Smooth muscle cell (in vitro differentiated cells): ENCODE results near the gene LBHD2. TPM values are rescaled to one million over a fixed set of nuclear protein-coding genes. Genes with fewer than 3 reads are reported as not detected.
"Not testable (repeated sequence)": the region's sequence is repeated elsewhere in the genome, so short reads cannot be mapped to it uniquely, and the experiment has no call there.

Experiments
- DNase-seq: peaks from one replicate; lab custom pipeline; 2025; ENCODE audit not compliant: unreplicated experiment; lab: John Stamatoyannopoulos, UW
- H2AFZ ChIP-seq: fragments of 200-600 bp; sonication (generic); 2 replicates; pipeline ENCODE4 v1.6.0; 2016; ENCODE audit warnings: antibody characterized with exemption, low read depth, mild to moderate bottlenecking
- H3F3A ChIP-seq: fragments of 200-600 bp; sonication (generic); 2 replicates; pipeline ENCODE4 v1.6.0; 2017; ENCODE audit warnings: antibody characterized with exemption, low read depth
- H3K27ac ChIP-seq: fragments of 200-600 bp; sonication (generic); 2 replicates; pipeline ENCODE4 v1.5.1; 2016; ENCODE audit warnings: low read depth, mild to moderate bottlenecking
- H3K27me3 ChIP-seq: fragments of 200-600 bp; sonication (generic); 2 replicates; pipeline ENCODE4 v1.6.1; 2016; ENCODE audit warnings: low read depth, mild to moderate bottlenecking
- H3K36me3 ChIP-seq: fragments of 200-600 bp; sonication (generic); 2 replicates; pipeline ENCODE4 v1.5.1; 2016; ENCODE audit warnings: low read depth
- H3K4me1 ChIP-seq: fragments of 200-600 bp; sonication (generic); 2 replicates; pipeline ENCODE4 v1.5.1; 2016; ENCODE audit warnings: low read depth
- H3K4me2 ChIP-seq: fragments of 200-600 bp; sonication (generic); 2 replicates; pipeline ENCODE4 v1.6.0; 2016; ENCODE audit warnings: mild to moderate bottlenecking
- H3K4me3 ChIP-seq: fragments of 200-600 bp; sonication (generic); 2 replicates; pipeline ENCODE4 v1.5.1; 2016; ENCODE audit warnings: mild to moderate bottlenecking
- H3K79me2 ChIP-seq: fragments of 200-600 bp; sonication (generic); 2 replicates; pipeline ENCODE4 v1.6.0; 2016; ENCODE audit warnings: low read depth, mild to moderate bottlenecking
- H3K9ac ChIP-seq: fragments of 200-600 bp; sonication (generic); 2 replicates; pipeline ENCODE4 v1.6.0; 2016; ENCODE audit warnings: low read depth
- H3K9me3 ChIP-seq: fragments of 200-600 bp; sonication (generic); replicated peaks from 2 replicates; pipeline ENCODE4 v1.5.1; 2016; ENCODE audit warnings: low read depth
- H4K20me1 ChIP-seq: fragments of 200-600 bp; sonication (generic); 2 replicates; pipeline ENCODE4 v1.6.0; 2016; ENCODE audit warnings: low read depth
- WGBS: methylation state at CpG from one replicate; pipeline ENCODE4 v1.1.7; 2016; ENCODE audit warnings: low lambda C conversion rate; 5-methylcytosine and 5-hydroxymethylcytosine counted together
- polyA plus RNA-seq: library from polyadenylated mRNA; unstranded; fragments of >200 nt; fragmentation: Nextera tagmentation; extraction: Ambion mirVana; gene quantifications from 2 replicates; pipeline ENCODE4 v1.2.1, GENCODE V29; 2016
- total RNA-seq: library from RNA; depleted of rRNA; stranded (reverse); fragments of >200 nt; gene quantifications from 2 replicates; pipeline ENCODE4 v1.2.3, GENCODE V29; 2014
- TF ChIP-seq, protein P1 (sequence below): fragments of 200-600 bp; sonication (generic); IDR thresholded peaks from 2 replicates; pipeline ENCODE4 v1.5.1; 2017; ENCODE audit warnings: borderline replicate concordance, mild to moderate bottlenecking, antibody characterized with exemption; ENCODE audit not compliant: insufficient read depth, poor library complexity, severe bottlenecking

Gene LBHD2
- total and polyA plus RNA-seq, 2 experiments from 2014 or later = not detected

DNA sequence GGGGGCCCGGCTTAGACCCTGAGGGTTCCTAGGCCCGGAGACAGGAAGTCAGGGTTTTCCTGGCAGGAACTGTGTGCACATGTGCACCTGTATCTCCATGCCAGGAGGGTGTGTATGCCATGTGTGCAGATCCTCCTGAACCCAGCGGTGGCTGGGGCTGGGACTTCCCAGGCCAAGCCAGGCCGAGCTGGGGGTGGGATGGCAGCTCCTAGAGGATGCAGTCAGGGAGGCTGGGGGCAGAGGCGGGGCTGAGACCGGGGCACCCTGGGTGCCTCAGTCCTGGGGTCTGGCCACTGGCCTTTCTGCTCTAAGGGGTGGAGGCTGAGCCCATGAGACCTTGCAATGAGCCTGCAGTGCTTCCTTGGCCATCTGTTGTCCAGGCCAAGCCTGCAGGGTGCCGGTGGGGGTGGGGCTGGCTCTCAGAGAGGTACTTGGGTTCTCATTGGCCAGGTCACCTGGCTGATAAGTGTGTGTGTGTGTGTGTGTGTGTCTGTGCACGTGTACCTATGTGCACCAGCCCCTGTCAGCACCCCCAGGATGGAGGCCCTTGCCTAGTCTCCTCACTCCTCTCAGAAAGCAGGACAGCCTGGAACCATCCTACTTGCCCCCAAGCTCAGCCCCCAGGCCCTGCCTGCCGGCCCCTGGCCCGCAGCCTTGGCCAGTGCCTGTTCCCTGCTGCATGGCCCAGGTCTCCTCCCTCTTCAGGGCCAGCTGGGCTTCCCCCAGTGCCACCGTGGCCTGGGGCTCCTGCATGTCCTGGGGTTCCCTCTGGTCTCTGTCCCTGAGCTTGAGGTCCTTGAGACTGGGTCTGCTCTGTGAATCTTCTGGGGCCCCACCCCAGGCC is 28.6 kb downstream of the LBHD2 start:
- Histone ChIP-seq H3K79me2 (no peaks in the 10 kb centered on the region), H3K4me1 (peaks cover 23% of the 10 kb centered on the region), H4K20me1 (no peaks in the 10 kb centered on the region), H3K4me3 (no peak overlapping the region), H3K36me3 (no peaks in the 10 kb centered on the region), H3K9ac (no peak overlapping the region), H3K9me3 (no peaks in the 10 kb centered on the region), H2AFZ (no peak overlapping the region), H3K27me3 (no peaks in the 10 kb centered on the region), H3K4me2 (no peak overlapping the region), H3K27ac (no peak overlapping the region), H3F3A (no peaks in the 10 kb centered on the region)
- TF ChIP-seq, protein P1, sequence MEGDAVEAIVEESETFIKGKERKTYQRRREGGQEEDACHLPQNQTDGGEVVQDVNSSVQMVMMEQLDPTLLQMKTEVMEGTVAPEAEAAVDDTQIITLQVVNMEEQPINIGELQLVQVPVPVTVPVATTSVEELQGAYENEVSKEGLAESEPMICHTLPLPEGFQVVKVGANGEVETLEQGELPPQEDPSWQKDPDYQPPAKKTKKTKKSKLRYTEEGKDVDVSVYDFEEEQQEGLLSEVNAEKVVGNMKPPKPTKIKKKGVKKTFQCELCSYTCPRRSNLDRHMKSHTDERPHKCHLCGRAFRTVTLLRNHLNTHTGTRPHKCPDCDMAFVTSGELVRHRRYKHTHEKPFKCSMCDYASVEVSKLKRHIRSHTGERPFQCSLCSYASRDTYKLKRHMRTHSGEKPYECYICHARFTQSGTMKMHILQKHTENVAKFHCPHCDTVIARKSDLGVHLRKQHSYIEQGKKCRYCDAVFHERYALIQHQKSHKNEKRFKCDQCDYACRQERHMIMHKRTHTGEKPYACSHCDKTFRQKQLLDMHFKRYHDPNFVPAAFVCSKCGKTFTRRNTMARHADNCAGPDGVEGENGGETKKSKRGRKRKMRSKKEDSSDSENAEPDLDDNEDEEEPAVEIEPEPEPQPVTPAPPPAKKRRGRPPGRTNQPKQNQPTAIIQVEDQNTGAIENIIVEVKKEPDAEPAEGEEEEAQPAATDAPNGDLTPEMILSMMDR = no peak
- 95% methylated on average over 11 of the region's 11 CpGs for WGBS
- no peak for DNase-seq

DNA sequence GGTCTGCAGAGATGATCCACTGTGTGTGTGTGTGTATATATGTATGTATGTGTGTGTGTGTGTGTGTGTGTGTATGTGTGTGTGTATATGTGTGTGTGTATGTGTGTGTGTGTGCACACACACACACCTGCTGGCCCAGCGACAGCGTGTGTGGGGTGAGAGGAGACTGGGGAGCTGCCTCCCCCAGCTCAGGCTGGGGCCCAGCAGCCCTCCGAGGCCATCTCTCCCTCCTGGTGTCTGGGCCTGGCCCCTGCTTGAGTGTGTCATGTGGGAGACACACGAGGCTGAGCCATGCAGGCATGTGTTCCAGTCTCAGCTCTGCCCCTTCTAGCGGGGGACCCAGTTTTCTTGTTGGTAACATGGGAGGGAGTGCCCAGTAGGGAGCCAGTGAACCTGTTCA is 29.3 kb downstream of the LBHD2 start:
- Histone ChIP-seq H2AFZ (no peak overlapping the region), H3K4me2 (no peak overlapping the region), H4K20me1 (no peaks in the 10 kb centered on the region), H3K4me3 (no peak overlapping the region), H3K79me2 (no peaks in the 10 kb centered on the region), H3K9ac (no peak overlapping the region), H3F3A (no peaks in the 10 kb centered on the region), H3K9me3 (no peaks in the 10 kb centered on the region), H3K27me3 (no peaks in the 10 kb centered on the region), H3K36me3 (no peaks in the 10 kb centered on the region), H3K27ac (no peak overlapping the region), H3K4me1 (peaks cover 23% of the 10 kb centered on the region)
- WGBS = 85% methylated on average over 4 of the region's 5 CpGs
- TF ChIP-seq, protein P1 = no peak
- DNase-seq = no peak

DNA sequence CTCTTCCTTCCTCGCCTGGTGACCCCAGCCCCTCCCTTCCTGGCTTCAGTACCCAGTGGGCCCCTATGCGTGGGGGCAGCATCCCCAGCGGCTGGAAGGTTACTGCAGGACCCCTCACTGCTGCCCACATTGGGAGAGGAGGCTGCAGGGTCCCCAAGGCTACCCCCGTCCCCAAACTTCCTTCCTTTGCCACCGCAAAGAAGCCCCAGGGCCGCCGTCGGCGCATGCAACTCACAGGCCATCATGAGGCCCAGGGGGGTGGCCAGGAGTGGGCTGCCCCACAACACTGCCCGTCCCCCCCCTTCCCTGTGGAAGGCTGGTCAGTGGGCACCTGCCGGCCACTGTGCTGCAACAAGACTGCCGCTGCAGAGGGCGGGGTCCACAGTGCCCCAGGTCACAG is 29.8 kb downstream of the LBHD2 start:
- Histone ChIP-seq H2AFZ (no peak overlapping the region), H3F3A (no peaks in the 10 kb centered on the region), H3K4me2 (no peak overlapping the region), H3K9ac (no peak overlapping the region), H4K20me1 (no peaks in the 10 kb centered on the region), H3K27me3 (no peaks in the 10 kb centered on the region), H3K9me3 (no peaks in the 10 kb centered on the region), H3K36me3 (no peaks in the 10 kb centered on the region), H3K79me2 (no peaks in the 10 kb centered on the region), H3K4me3 (no peak overlapping the region), H3K27ac (no peak overlapping the region), H3K4me1 (peaks cover 20% of the 10 kb centered on the region)
- TF ChIP-seq, protein P1 = no peak
- 93% methylated on average over 13 of the region's 13 CpGs for WGBS
- DNase-seq = no peak

DNA sequence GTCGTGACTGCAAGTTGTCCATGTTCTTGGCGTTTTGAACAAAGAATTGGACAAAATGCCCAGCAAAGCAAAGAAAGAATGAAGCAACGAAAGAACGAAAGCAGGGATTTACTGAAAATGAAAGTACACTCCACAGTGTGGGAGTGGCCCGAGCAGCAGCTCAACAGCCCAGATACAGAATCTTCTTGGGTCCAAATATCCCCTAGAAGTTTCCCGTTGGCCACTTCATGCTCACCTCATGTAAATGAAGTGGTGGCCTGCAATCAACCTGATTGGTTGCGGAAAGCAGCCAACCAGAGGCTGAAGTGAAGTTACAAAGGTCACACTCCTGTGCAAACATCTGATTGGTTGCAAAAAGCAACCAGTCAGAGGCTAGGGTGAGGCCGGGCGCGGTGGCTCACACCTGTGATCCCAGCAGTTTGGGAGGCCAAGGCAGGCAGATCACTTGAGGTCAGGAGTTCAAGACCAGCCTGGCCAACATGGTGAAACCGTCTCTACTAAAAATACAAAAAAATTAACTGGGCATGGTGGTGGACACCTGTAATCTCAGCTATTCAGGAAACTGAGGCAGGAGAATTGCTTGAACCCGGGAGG is 31.2 kb downstream of the LBHD2 start:
- H3K4me3 ChIP-seq, H3K9me3 ChIP-seq, H4K20me1 ChIP-seq, H3K4me2 ChIP-seq, H3K27me3 ChIP-seq, DNase-seq, H3K9ac ChIP-seq, H2AFZ ChIP-seq, H3K27ac ChIP-seq, H3K79me2 ChIP-seq, H3K36me3 ChIP-seq, H3F3A ChIP-seq: not testable (repeated sequence)
- H3K4me1 ChIP-seq = peaks cover 12% of the 10 kb centered on the region
- 87% methylated on average over 12 of the region's 12 CpGs for WGBS
